GM12878 (cell line): ENCODE data around the gene NPW. TPM values are rescaled to one million over a fixed set of nuclear protein-coding genes. Genes with fewer than 3 reads are reported as not detected.

Experiments used
- ATAC-seq: fragments of 200-7000 bp; cut with Tn5 transposase; 3 replicates; pipeline ENCODE4 v1.9.1; 2020; ENCODE audit warnings: mild to moderate bottlenecking, moderate library complexity
- BruUV-seq: library from RNA; stranded (reverse); fragments of 400-500 nt; replicated peaks from 2 replicates; lab custom pipeline; 2021; lab: Mats Ljungman, UMichigan
- CTCF ChIA-PET: fragments of 300-600 bp; sonication (Branson Sonifier 250); formaldehyde crosslinking; extraction: SDS; loops from one replicate; lab custom pipeline; 2021; ENCODE audit warnings: inconsistent platforms; lab: Yijun Ruan, JAX
- POLR2A ChIA-PET: fragments of 350-600 bp; formaldehyde crosslinking; extraction: SDS; loops from one replicate; lab custom pipeline; 2021; ENCODE audit warnings: inconsistent platforms; lab: Charles Lee
- RAD21 ChIA-PET: fragments of 300-600 bp; sonication (Branson Sonifier 250); formaldehyde crosslinking; loops from one replicate; lab custom pipeline; 2023; ENCODE audit warnings: antibody characterized with exemption; ENCODE audit not compliant: unreplicated experiment; lab: Charles Lee
- SMC1A ChIA-PET: fragments of 300-600 bp; sonication (Branson Sonifier 250); formaldehyde crosslinking; loops from one replicate; lab custom pipeline; 2023; ENCODE audit not compliant: unreplicated experiment, uncharacterized antibody; lab: Charles Lee
- DNase-seq: peaks from one replicate; pipeline ENCODE4 v3.0.0-alpha.2; 2011; ENCODE audit warnings: low read depth, low spot score
- FAIRE-seq: peaks from 3 replicates; lab custom pipeline; 2011; peaks lifted over from hg19 to GRCh38; lab: Jason Lieb, UNC
- H2AFZ ChIP-seq: 2 replicates; pipeline ENCODE4 v1.6.0; 2011; ENCODE audit warnings: low read depth, low read length, control low read depth; ENCODE audit not compliant: control insufficient read depth
- H3K27ac ChIP-seq: 2 replicates; pipeline ENCODE4 v1.5.1; 2011; ENCODE audit warnings: control low read depth; ENCODE audit not compliant: control insufficient read depth, insufficient read depth
- H3K27me3 ChIP-seq, 2 experiments: replicated peaks in 1 of 2; 2 replicates each; pipeline versions ENCODE4 v1.6.0 to v1.6.1; 2011; ENCODE audit warnings: low read length in 1 of 2; ENCODE audit not compliant: control insufficient read depth in 2 of 2, insufficient read depth in 2 of 2
- H3K36me3 ChIP-seq, 2 experiments: 2 replicates each; pipeline ENCODE4 v1.5.1; 2011; ENCODE audit warnings: low read length in 1 of 2; ENCODE audit not compliant: control insufficient read depth in 2 of 2, insufficient read depth in 2 of 2
- H3K4me1 ChIP-seq: 2 replicates; pipeline ENCODE4 v1.6.1; 2011; ENCODE audit warnings: mild to moderate bottlenecking, low read length, moderate library complexity, mixed read lengths; ENCODE audit not compliant: control insufficient read depth, insufficient read depth
- H3K4me2 ChIP-seq: 2 replicates; pipeline ENCODE4 v1.6.0; 2011; ENCODE audit warnings: control low read depth; ENCODE audit not compliant: control insufficient read depth, insufficient read depth
- H3K4me3 ChIP-seq: fragments of 200-600 bp; sonication (generic); 2 replicates; pipeline ENCODE4 v1.5.1; 2016
- H3K79me2 ChIP-seq: 2 replicates; pipeline ENCODE4 v1.6.0; 2011; ENCODE audit warnings: low read length; ENCODE audit not compliant: control insufficient read depth, insufficient read depth
- H3K9ac ChIP-seq: 2 replicates; pipeline ENCODE4 v1.8.0; 2011; ENCODE audit warnings: low read length, control low read depth, mixed read lengths; ENCODE audit not compliant: control insufficient read depth, insufficient read depth
- H3K9me3 ChIP-seq: replicated peaks from 3 replicates; pipeline ENCODE4 v1.5.1; 2011; ENCODE audit warnings: mild to moderate bottlenecking, low read length; ENCODE audit not compliant: control insufficient read depth, insufficient read depth
- H4K20me1 ChIP-seq: 2 replicates; pipeline ENCODE4 v1.6.0; 2011; ENCODE audit not compliant: control insufficient read depth, insufficient read depth
- IKZF1 ChIP-seq: fragments of 450-650 bp; conservative IDR thresholded peaks from 2 replicates; pipeline ENCODE4 v1.6.1; 2017; ENCODE audit warnings: antibody characterized with exemption, mild to moderate bottlenecking
- LARP7 ChIP-seq: fragments of 450-650 bp; IDR thresholded peaks from 2 replicates; pipeline ENCODE4 v1.6.1; 2017; ENCODE audit warnings: mild to moderate bottlenecking
- MXI1 ChIP-seq: fragments of 150-350 bp; IDR thresholded peaks from 2 replicates; pipeline ENCODE4 v1.6.1; 2011; ENCODE audit warnings: low read depth, mild to moderate bottlenecking, inconsistent platforms, low read length, improper control_type of control experiment
- NFXL1 ChIP-seq: fragments of 450-650 bp; IDR thresholded peaks from 2 replicates; pipeline ENCODE4 v1.6.1; 2017; ENCODE audit warnings: antibody characterized with exemption, mild to moderate bottlenecking, borderline replicate concordance
- PML ChIP-seq: IDR thresholded peaks from 2 replicates; pipeline ENCODE4 v1.6.1; 2012; ENCODE audit warnings: low read length, inconsistent platforms
- POU2F2 ChIP-seq: IDR thresholded peaks from 3 replicates; pipeline ENCODE4 v1.6.1; 2011; ENCODE audit warnings: low read depth, mild to moderate bottlenecking, low read length, borderline replicate concordance
- SREBF1 ChIP-seq: IDR thresholded peaks from 2 replicates; pipeline ENCODE4 v1.6.1; 2012; ENCODE audit warnings: mild to moderate bottlenecking, low read length
- SRF ChIP-seq, 2 experiments: IDR thresholded peaks; 2 replicates each; pipeline ENCODE4 v1.6.1; 2011; ENCODE audit warnings: low read depth in 2 of 2, low read length in 2 of 2, mild to moderate bottlenecking in 1 of 2, moderate library complexity in 1 of 2
- ZBTB33 ChIP-seq: fragments of 450-650 bp; IDR thresholded peaks from 2 replicates; pipeline ENCODE4 v1.6.1; 2017; ENCODE audit warnings: mild to moderate bottlenecking
- ZNF622 ChIP-seq: fragments of 450-650 bp; IDR thresholded peaks from 2 replicates; pipeline ENCODE4 v1.6.1; 2017; ENCODE audit warnings: mild to moderate bottlenecking, inconsistent platforms
- WGBS: methylation state at CpG from one replicate; pipeline ENCODE4 v1.1.6; 2016; ENCODE audit warnings: low lambda C conversion rate; ENCODE audit not compliant: insufficient replicate concordance, insufficient coverage; ENCODE audit errors: missing lambda C conversion rate; 5-methylcytosine and 5-hydroxymethylcytosine counted together
- in situ Hi-C: fragments of 300-500 bp; cut with MboI; formaldehyde crosslinking; loops from 9 replicates; pipeline ENCODE4 v1.14.3; 2018; ENCODE audit warnings: mixed read lengths
- intact Hi-C: fragments of 100-400 bp; cut with micrococcal nuclease; formaldehyde crosslinking; loops from one replicate; pipeline ENCODE4 v1.14.2; 2022; ENCODE audit not compliant: unreplicated experiment
- polyA plus RNA-seq, 11 experiments: library from polyadenylated mRNA; depleted of rRNA in 4 of 11; unstranded in 6 of 11; stranded (reverse) in 5 of 11; fragments of >200 nt; fragmentation: Nextera tagmentation in 4 of 11; fragmentation: Illumina TruSeq in 1 of 11; extraction: Ambion mirVana in 4 of 11; extraction: Trizol in 1 of 11; gene quantifications; 1 replicate in 1 of 11; 2 replicates in 10 of 11; pipeline versions ENCODE4 v1.2.1 to v1.2.3, GENCODE V29; 2011 to 2016; ENCODE audit warnings: inconsistent platforms in 2 of 11, missing spikeins in 2 of 11, low read depth in 1 of 11
- total RNA-seq, 4 experiments: library from RNA; depleted of rRNA in 3 of 4; stranded (reverse); fragments of >200 nt in 3 of 4; fragmentation: Illumina TruSeq in 1 of 4; extraction: Trizol in 1 of 4; gene quantifications; 2 replicates each; pipeline versions ENCODE4 v1.2.1 to v1.2.3, GENCODE V29; 2013 to 2021
- TF ChIP-seq, protein P1 (sequence below): IDR thresholded peaks from 2 replicates; pipeline ENCODE4 v1.6.1; 2012; ENCODE audit warnings: low read depth, low read length, improper control_type of control experiment
- TF ChIP-seq, protein P2 (sequence below): IDR thresholded peaks from 2 replicates; pipeline ENCODE4 v1.6.1; 2011; ENCODE audit warnings: borderline replicate concordance, low read depth, mild to moderate bottlenecking, moderate library complexity, mixed read lengths, low read length; ENCODE audit not compliant: insufficient read depth; ENCODE audit errors: extremely low read length
- TF ChIP-seq, protein P3 (sequence below): IDR thresholded peaks from 2 replicates; pipeline ENCODE4 v1.6.1; 2012; ENCODE audit warnings: low read depth, low read length, improper control_type of control experiment
- TF ChIP-seq, protein P4 (sequence below): fragments of 450-650 bp; IDR thresholded peaks from 2 replicates; pipeline ENCODE4 v1.6.1; 2016; ENCODE audit warnings: mild to moderate bottlenecking, moderate library complexity, borderline replicate concordance

NPW gene
- total and polyA plus RNA-seq, 10 of the 15 experiments (the other 5 are each of a cell fraction or from before 2014, with no cell fraction given), result 0.23 to 2.5 (median 0.98) TPM; not detected in 4

DNA sequence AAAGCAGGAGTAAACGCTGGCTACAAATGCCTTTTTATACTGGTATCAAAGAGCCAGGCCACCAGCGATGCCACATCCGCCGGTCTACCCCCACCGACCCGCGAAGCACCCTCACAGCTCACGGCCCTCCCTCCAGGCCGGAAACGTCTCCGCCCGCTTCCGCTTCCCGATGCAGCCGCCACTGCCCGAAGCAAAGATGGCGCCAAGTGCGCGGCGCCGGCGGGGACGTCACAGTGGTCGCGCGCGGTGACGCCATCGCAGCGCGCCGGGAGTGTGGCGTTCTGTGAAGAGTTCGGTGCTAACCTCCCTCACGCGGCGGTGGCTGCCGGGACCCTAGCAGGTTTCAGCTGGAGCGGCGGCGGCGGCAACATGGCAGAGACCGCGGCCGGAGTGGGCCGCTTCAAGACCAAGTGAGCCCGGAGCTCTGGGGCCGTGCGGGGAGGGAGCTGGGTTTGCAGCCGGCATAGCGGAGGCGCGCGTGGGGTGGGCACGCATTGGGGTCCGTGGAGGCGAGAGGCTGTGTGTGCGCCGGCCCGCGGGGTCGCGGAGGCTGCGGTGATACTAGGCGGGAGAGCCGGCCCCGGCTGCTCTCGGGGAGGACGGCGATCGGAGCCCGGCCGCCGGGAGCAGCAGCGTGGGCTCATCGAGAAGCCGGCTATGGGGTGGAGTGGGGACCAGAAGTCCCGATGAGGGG lies 47.6 kb upstream of the NPW start, which contains the start of gene TBL3:
Gene TBL3, plus strand, starts transcription at position 258 of the 694 bp plus-strand sequence. Its CDS starts 112 bp downstream, at position 370.
- H3K4me3 ChIP-seq, result peak within 1 kb of the TSS; percentile 93
- H3K27ac ChIP-seq, result peak within 1 kb of the TSS; percentile 89
- H3K79me2 ChIP-seq, result peaks cover 24% of the 10 kb centered on the region
- H3K9me3 ChIP-seq, result no peaks in the 10 kb centered on the region
- no peaks in the 10 kb centered on the region for H4K20me1 ChIP-seq
- H3K4me2 ChIP-seq, result peak within 1 kb of the TSS; percentile 95
- ChIA-PET SMC1A (interaction anchor here (0.8 to 1.3 kb wide), 2 partner anchors 11 to 22 kb away, joined by 3 to 7 read pairs; no protein-coding TSS in a partner anchor), CTCF (interaction anchor here (1.1 to 1.3 kb wide), 2 partner anchors 10 to 32 kb away, joined by 3 to 6 read pairs; no protein-coding TSS in a partner anchor), RAD21 (interaction anchor here (1.0 to 1.3 kb wide), 2 partner anchors 9 to 12 kb away, joined by 3 to 6 read pairs; partner anchors contain the start of genes GFER and NOXO1), POLR2A (interaction anchor here (0.6 to 2.7 kb wide), 11 partner anchors 9 to 189 kb away, joined by 3 to 21 read pairs (median 4); partner anchors contain the start of genes GFER, MSRB1, NDUFB10 and NOXO1)
- in situ Hi-C loops, result no loop called here
- DNase-seq (peak; percentile 70), ATAC-seq (peak; percentile 98), FAIRE-seq (peak; percentile 76)
- H2AFZ ChIP-seq, result peak within 1 kb of the TSS; percentile 79
- no TSS peak for BruUV-seq
- peak within 1 kb of the TSS; percentile 87 for H3K9ac ChIP-seq
- peaks cover 0 to 23% of the 10 kb centered on the region in 2 experiments; a peak in 3 of 4 replicates for H3K36me3 ChIP-seq
- no peaks in the 10 kb centered on the region for H3K27me3 ChIP-seq
- H3K4me1 ChIP-seq, result peaks cover 12% of the 10 kb centered on the region
- intact Hi-C loops, result no loop called here
- under 1% methylated on average over 78 of the region's 78 CpGs for WGBS
- TF ChIP-seq, protein P1, sequence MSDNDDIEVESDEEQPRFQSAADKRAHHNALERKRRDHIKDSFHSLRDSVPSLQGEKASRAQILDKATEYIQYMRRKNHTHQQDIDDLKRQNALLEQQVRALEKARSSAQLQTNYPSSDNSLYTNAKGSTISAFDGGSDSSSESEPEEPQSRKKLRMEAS, result peak; percentile 93
- TF ChIP-seq IKZF1, result peak; percentile 100
- TF ChIP-seq SRF (IDR thresholded peaks at IDR 0.05; ENCODE audit: low read depth in 2 of 2, low read length in 2 of 2), result peak; percentile 87 to 98
- no peak for TF ChIP-seq ZBTB33
- peak; percentile 53; the same call in 2 of the 3 replicates for TF ChIP-seq POU2F2
- TF ChIP-seq SREBF1, result peak; percentile 51; the same call in 1 of the 2 replicates
- peak; percentile 89; the same call in 1 of the 2 replicates for TF ChIP-seq PML
- TF ChIP-seq LARP7, result peak; percentile 30; the same call in 1 of the 2 replicates
- no peak for TF ChIP-seq ZNF622
- TF ChIP-seq, protein P2, sequence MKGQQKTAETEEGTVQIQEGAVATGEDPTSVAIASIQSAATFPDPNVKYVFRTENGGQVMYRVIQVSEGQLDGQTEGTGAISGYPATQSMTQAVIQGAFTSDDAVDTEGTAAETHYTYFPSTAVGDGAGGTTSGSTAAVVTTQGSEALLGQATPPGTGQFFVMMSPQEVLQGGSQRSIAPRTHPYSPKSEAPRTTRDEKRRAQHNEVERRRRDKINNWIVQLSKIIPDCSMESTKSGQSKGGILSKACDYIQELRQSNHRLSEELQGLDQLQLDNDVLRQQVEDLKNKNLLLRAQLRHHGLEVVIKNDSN, result peak; percentile 43
- no peak for TF ChIP-seq NFXL1
- TF ChIP-seq, protein P3, sequence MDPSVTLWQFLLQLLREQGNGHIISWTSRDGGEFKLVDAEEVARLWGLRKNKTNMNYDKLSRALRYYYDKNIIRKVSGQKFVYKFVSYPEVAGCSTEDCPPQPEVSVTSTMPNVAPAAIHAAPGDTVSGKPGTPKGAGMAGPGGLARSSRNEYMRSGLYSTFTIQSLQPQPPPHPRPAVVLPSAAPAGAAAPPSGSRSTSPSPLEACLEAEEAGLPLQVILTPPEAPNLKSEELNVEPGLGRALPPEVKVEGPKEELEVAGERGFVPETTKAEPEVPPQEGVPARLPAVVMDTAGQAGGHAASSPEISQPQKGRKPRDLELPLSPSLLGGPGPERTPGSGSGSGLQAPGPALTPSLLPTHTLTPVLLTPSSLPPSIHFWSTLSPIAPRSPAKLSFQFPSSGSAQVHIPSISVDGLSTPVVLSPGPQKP, result peak; percentile 89
- TF ChIP-seq, protein P4, sequence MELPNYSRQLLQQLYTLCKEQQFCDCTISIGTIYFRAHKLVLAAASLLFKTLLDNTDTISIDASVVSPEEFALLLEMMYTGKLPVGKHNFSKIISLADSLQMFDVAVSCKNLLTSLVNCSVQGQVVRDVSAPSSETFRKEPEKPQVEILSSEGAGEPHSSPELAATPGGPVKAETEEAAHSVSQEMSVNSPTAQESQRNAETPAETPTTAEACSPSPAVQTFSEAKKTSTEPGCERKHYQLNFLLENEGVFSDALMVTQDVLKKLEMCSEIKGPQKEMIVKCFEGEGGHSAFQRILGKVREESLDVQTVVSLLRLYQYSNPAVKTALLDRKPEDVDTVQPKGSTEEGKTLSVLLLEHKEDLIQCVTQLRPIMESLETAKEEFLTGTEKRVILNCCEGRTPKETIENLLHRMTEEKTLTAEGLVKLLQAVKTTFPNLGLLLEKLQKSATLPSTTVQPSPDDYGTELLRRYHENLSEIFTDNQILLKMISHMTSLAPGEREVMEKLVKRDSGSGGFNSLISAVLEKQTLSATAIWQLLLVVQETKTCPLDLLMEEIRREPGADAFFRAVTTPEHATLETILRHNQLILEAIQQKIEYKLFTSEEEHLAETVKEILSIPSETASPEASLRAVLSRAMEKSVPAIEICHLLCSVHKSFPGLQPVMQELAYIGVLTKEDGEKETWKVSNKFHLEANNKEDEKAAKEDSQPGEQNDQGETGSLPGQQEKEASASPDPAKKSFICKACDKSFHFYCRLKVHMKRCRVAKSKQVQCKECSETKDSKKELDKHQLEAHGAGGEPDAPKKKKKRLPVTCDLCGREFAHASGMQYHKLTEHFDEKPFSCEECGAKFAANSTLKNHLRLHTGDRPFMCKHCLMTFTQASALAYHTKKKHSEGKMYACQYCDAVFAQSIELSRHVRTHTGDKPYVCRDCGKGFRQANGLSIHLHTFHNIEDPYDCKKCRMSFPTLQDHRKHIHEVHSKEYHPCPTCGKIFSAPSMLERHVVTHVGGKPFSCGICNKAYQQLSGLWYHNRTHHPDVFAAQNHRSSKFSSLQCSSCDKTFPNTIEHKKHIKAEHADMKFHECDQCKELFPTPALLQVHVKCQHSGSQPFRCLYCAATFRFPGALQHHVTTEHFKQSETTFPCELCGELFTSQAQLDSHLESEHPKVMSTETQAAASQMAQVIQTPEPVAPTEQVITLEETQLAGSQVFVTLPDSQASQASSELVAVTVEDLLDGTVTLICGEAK, result peak; percentile 93
- TF ChIP-seq MXI1, result peak; percentile 87
